COLO668 (cell line): ENCODE data around the gene ZNF800.
"Not testable (repeated sequence)": the region's sequence is repeated elsewhere in the genome, so short reads cannot be mapped to it uniquely, and the experiment has no call there.

Experiments used
- DNase-seq: peaks from one replicate; lab custom pipeline; 2025; ENCODE audit not compliant: unreplicated experiment; lab: John Stamatoyannopoulos, UW

ZNF800 gene

GRCh38 chr7:127392566-127393367 lies at the start of gene ZNF800:
ZNF800 (minus strand) TSS chr7:127392708; CDS start chr7:127391557, 1,151 bp downstream.
- peak; percentile 89 for DNase-seq

DNA sequence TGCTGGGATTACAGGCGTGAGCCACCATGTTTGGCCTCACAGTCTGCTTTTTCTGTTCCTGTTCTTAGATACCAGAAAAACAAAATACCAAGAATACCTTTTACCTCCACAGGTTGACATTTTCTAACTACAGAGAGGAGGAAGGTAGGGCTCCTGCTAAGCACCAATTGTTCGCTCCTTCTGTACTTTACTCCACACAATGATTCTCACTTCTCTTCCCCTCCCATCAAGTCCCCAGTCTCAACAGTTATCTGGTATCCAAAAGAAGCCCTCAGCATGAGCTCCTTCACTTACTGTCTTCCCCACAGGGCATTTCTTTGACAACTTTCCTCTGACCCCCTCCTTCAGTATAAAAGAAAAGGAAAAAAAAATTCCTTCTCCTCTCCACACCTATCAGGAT lies 47.7 kb upstream of the ZNF800 start:
- no peak for DNase-seq

GRCh38 chr7:127438836-127439235 lies 46.3 kb upstream of the ZNF800 start:
- no peak for DNase-seq

DNA sequence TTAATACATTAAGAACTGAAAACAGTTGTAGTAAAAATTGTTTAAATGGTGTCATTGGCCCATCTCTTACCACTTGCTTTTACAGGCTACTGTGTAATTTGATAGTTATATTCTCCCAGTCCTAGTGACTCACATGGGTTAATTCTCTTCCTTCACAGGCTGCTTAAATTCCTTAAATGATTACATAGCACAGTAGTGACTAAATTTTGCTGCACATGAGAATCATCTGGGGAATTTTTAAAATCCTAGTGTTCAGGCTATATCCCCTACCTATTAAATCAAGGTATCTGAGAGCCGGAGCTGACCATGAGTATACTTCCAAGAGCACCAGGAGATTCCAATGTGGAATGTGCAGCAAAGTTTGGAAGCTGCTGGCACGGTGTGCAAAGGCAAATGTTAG lies 45.3 kb upstream of the ZNF800 start:
- DNase-seq = no peak

- no peak for DNase-seq
These were observed 44.7 kb upstream of the ZNF800 start for GRCh38 chr7:127437241-127437640.

DNA sequence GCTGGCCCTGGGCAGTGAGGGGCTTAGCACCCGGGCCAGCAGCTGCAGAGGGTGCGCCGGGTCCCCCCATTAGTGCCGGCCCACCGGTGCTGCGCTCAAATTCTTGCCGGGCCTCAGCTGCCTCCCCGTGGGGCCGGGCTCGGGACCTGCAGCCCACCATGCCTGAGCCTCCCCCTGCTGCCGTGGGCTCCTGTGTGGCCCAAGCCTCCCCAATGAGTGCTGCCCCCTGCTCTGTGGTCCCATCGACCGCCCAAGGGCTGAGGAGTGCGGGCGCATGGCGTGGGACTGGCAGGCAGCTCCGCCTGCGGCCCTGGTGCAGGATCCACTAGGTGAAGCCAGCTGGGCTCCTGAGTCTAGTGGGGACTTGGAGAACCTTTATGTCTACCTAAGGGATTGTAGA lies 36.8 kb upstream of the ZNF800 start:
- not testable (repeated sequence) for DNase-seq

- no peak for DNase-seq
These were observed 26.7 kb upstream of the ZNF800 start for GRCh38 chr7:127419196-127419595.

DNA sequence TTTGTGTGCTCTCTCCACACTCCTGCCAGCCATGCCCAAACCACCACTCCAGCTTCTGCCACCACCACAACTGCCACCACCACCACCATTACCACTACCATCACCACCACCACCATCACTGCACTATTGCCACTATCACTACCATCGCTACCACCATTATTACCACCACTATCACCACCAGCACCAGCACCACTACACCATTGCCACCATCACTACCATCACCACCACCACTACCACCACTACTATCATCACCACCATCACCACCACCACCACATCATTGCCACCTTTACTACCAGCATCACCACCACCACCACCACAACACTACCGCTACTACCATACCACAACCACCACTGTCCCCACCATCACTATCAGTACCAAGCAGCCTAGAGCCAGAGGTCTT lies 26.0 kb upstream of the ZNF800 start:
- DNase-seq = no peak

DNA sequence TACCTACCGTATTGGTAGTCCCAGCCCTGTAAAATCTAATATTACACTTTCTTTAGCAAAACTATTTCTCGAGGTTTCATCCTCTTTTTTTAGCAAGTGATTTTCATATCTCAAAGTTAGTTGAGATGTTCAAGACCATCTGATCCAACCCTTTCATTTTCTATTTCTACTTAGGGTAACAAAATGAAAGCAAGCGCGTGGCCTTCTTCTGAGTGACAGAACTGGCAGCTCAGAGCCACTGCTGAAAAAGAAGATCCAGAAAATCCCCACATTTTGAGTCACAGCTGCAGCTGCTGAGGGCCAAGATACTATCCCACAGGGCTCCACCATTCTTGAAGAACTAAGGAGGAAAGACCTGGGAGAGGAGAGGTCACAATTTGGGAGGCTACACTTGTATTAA lies 24.8 kb upstream of the ZNF800 start:
- no peak for DNase-seq

DNA sequence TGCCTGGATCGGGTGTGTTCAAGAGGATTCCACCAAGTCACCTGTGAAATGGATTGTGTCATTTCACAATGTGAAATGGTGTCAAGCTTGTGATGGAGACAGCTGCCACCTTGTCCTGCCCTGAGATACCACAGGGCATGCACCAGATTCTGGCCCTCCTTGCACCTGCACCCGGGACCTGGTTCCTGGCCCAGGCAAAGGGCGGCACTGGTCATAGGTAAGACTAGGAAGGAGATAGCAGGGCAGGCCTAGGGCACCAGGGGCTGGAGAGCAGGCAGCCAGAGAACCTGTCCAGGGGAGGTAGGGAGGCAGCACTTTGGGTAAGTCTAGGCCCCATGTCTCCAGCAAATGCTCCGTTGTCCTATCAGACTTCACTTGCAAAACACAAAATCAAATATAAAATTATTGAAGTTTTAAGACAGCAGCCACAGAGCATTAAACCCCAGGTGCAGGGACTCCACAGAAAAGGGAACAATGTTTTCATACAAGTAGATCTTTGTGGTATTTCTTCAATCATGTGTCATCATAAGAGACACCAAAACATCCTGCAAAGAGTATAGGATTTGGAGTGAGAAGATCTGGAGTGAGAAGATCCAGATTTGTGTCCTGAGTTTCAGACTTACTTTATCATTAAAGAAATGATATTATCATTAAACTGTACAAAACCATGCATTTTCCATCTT lies 22.7 kb upstream of the ZNF800 start:
- no peak for DNase-seq

DNA sequence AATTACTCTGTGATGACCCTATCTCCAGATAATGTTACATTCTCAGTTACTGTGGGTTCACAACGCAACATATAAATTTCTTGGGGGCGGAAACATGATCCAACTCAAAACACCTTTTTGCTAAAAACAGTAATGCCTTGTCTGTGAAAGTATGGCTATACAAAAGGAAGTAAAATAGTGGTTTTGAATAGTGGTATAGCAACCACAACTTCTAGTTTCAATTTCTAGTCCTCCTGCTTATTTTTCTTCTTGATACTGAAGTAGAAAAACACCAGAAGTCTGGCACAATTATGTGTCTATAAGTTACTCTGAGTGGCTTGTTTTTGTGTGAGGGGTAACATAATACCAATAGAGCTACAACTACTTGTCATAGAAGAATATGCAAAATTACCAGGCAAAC lies 21.5 kb upstream of the ZNF800 start:
- no peak for DNase-seq

DNA sequence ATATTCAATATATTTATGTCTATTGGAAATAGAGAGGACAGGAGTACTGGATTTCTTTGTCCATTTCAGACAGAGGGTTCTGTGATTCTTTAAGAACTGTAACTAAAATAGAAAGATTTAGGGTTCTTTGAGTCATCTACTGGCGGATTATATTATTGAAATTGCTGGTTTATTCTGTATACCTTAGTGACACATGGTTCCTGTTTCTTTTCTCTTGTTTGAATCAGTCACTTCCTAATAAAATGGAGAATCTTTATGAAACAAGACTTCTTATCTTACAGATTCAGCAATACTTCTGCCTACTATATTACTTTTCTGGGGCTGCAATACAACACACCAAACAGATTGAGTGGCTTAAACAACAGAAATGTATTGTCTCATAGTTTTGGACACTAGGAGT lies 20.8 kb upstream of the ZNF800 start:
- DNase-seq = no peak

DNA sequence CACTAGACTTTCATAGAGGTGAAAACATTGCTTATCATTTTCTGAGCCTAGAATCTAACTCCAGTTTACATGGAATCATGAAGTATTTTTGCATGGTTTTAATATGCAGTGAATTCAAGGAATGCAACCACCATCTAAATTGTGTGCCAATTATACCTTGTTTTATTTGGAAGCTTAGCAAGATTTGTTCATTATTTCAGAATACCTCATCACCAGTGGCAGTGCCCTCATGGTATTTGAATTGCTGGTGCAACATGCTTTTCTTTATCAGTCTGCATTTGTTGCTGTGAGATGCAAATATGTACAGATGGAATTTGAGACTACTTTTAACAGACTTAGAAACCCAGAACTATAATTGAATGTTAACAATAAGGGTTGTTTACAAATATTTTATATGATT lies 18.7 kb upstream of the ZNF800 start:
- no peak for DNase-seq

GRCh38 chr7:127409629-127410028 lies 17.1 kb upstream of the ZNF800 start:
- no peak for DNase-seq

DNA sequence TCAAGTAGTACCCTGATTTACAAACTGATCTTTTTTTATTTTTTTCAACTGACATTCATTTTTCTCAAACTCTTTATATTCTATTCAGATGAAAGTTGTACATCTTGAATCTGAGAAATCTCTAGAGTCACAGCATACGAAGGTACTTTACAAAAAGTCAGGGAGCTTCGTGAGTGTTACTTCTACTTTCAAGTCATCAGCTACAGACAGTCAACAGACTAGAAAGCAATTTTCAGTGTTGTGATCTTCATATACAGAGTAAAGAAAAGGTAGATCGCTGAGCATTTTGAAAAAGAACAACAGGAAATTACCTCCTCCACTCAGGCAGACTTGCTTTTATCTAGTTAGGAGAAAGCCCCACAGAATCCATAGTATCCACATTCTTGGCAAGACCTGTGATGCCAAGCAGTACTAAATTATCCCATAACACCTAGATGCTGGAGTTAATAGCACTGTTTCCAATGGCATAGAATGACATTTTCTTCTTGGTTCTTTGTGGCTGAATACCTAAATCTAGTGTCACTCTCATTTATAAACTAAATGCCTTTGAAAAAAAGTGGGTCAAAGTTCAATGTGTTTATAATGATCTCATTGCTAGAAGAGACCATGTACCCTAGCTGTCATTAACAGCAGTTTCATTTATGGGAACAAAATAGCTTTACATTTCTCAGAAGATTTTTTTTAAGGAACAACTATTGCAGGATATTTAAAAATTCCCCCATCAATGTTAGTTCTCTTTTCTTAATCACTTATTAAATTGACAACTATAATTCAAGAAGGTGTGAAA lies 12.0 kb upstream of the ZNF800 start:
- no peak for DNase-seq

DNA sequence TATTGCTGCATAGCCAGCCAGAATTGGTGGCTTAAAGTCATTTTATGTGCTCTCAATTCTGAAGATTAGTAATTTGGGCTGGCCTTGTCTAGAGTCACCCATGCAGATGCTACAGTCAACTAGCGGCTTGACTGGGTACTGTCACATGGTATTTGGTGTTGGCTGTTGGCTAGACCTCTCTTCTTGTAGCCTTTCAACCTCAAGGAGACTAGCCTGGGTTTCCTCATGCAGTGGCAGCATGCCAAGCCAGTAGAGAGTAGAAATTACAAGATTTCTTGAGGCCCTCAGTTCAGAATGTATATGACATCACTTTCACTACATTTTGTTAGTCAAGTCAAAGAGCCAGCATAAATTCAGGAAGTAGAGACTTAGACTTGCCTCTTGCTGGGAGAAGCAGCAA lies 3.7 kb upstream of the ZNF800 start:
- DNase-seq = no peak

GRCh38 chr7:127395104-127395503 lies 2.6 kb upstream of the ZNF800 start:
- DNase-seq = not testable (repeated sequence)

GRCh38 chr7:127393368-127394058 lies 1.0 kb upstream of the ZNF800 start:
- no peak for DNase-seq

DNA sequence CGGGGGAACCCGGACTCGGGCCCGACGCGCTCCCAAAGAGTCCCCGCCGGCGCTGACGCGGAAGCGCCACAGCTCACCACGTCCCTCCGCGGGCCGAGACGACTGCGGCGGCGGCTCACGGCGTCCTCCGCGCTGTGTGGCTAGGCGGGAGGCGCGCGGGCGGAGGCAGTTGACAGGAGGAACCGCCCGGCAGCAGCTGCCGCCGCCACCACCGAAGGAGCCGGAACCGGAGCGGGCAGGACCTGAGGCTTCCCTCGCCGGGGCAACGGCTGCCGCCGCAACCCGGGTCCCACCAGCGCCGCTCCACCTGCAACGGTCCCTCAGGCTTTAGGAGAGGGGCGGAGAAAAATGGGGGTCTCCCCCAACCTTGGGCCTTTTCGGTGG lies 334 bp downstream of the ZNF800 start:
- DNase-seq = peak; percentile 86

DNA sequence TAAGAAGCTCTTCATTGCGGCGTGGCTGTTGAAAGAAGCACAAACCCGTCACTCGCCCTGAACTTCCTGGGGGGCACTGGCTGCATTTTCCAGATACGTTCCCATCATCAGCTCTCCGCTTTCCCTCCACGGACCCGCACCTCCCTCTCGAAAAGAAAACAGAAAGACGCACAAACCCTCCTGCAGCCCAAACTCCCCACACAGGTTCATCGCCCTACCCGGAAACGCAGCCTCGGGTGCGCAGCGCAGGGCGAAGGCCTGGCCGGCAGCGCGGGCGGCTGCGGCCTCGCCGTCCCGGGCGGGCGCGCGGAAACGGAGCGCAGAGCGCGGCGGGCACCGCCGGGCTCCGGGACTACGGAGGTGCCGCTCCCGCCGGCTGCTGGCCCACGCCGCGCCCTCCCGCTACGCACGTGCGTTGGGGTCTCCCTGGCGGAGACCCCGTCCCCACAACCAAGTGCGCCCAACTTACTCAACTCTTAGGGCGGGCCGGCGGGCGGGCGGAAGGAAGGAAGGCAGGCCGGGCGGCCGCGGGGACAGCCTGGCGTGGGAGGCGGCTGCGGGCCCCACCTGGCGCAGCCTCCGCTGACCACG lies 822 bp downstream of the ZNF800 start:
- peak; percentile 67 for DNase-seq
